Thyroid gland (tissue), 4 donors: ENCODE measurements around the gene IP6K3. TPM values are rescaled to one million over a fixed set of nuclear protein-coding genes. Genes with fewer than 3 reads are reported as not detected.

Experiments used
- DNase-seq, 2 donors: peaks; one replicate each; pipeline ENCODE4 v3.0.0-alpha.2; 2019
- H3K27ac ChIP-seq, 3 donors: fragments of 200-600 bp; sonication (generic); 1 replicate in 2 of 3; 2 replicates in 1 of 3; pipeline ENCODE4 v1.5.1; 2016 to 2019; ENCODE audit warnings: mild to moderate bottlenecking in 1 of 3, moderate library complexity in 1 of 3
- H3K27me3 ChIP-seq: fragments of 200-600 bp; sonication (generic); one replicate; pipeline ENCODE4 v1.5.1; 2019
- H3K36me3 ChIP-seq, 2 donors: fragments of 200-600 bp; sonication (generic); one replicate each; pipeline ENCODE4 v1.5.1; 2016 to 2019
- H3K4me1 ChIP-seq, 2 donors: fragments of 200-600 bp; sonication (generic); one replicate each; pipeline ENCODE4 v1.5.1; 2017 to 2019
- H3K4me3 ChIP-seq, 3 donors: fragments of 200-600 bp; sonication (generic); replicated peaks in 1 of 3; 1 replicate in 2 of 3; 2 replicates in 1 of 3; pipeline ENCODE4 v1.5.1; 2016; ENCODE audit warnings: mild to moderate bottlenecking in 1 of 3
- H3K9me3 ChIP-seq: fragments of 200-600 bp; sonication (generic); one replicate; pipeline ENCODE4 v1.5.1; 2017
- POLR2A ChIP-seq, 2 donors: fragments of 450-650 bp; IDR thresholded peaks; one replicate each; pipeline ENCODE4 v1.6.1; 2017; ENCODE audit warnings: antibody characterized with exemption in 2 of 2, mild to moderate bottlenecking in 2 of 2, moderate library complexity in 1 of 2
- WGBS, 2 donors: methylation state at CpG; one replicate each; pipeline ENCODE4 v1.1.5; 2017; 5-methylcytosine and 5-hydroxymethylcytosine counted together
- intact Hi-C: fragments of 100-400 bp; cut with DNase I; formaldehyde crosslinking; loops from one replicate; pipeline ENCODE4 v1.15.1; 2023
- total RNA-seq, 4 donors: library from RNA; depleted of rRNA; stranded (reverse); fragments of >200 nt; gene quantifications; one replicate each; pipeline ENCODE4 v1.2.3, GENCODE V29; 2016
- TF ChIP-seq, protein P1 (sequence below), 6 experiments: fragments of 200-600 bp in 3 of 6; fragments of 450-650 bp in 3 of 6; sonication (generic) in 3 of 6; IDR thresholded peaks; one replicate each; pipeline ENCODE4 v1.5.1; 2016 to 2019; ENCODE audit warnings: antibody characterized with exemption in 6 of 6, mild to moderate bottlenecking in 2 of 6, inconsistent platforms in 1 of 6, moderate library complexity in 1 of 6

The IP6K3 gene
- total RNA-seq, 4 donors from 2014 or later: 7.9 to 20.5 (median 17.1) TPM

DNA sequence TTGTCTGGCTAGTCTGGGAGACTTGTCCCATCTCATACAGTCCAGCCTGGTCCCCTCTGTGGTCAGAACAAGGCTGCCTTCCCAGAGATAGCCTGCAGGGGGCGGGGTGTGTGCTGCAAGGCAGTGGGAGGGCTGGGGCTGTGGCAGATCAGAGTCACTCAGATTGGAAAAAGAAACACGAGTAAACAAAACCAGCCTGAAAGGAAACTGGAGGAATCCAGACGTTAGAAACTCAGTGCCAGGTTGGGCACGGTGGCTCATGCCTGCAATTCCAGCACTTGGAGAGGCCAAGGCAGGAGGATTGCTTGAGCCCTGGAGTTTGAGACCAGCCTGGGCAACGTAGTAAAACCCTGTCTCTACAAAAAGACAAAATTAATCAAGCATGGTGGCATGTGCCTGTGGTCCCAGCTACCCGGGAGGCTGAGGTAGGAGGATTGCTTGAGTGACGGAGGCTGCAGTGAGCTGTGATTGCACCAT lies 22.0 kb upstream of the IP6K3 start:
- WGBS, 2 donors: 27 to 38% methylated on average over 7 of the region's 7 CpGs
- Histone ChIP-seq H3K27ac (peak overlapping the region; percentile 33 to 93 (median 81)), H3K4me1 (peaks cover 26 to 42% of the 10 kb centered on the region in 2 donors), H3K4me3 (no peak overlapping the region), H3K27me3 (no peaks in the 10 kb centered on the region), H3K9me3 (no peaks in the 10 kb centered on the region), H3K36me3 (peaks cover 12 to 16% of the 10 kb centered on the region in 2 donors)
- DNase-seq: peak; percentile 80 to 86
- TF ChIP-seq, protein P1, sequence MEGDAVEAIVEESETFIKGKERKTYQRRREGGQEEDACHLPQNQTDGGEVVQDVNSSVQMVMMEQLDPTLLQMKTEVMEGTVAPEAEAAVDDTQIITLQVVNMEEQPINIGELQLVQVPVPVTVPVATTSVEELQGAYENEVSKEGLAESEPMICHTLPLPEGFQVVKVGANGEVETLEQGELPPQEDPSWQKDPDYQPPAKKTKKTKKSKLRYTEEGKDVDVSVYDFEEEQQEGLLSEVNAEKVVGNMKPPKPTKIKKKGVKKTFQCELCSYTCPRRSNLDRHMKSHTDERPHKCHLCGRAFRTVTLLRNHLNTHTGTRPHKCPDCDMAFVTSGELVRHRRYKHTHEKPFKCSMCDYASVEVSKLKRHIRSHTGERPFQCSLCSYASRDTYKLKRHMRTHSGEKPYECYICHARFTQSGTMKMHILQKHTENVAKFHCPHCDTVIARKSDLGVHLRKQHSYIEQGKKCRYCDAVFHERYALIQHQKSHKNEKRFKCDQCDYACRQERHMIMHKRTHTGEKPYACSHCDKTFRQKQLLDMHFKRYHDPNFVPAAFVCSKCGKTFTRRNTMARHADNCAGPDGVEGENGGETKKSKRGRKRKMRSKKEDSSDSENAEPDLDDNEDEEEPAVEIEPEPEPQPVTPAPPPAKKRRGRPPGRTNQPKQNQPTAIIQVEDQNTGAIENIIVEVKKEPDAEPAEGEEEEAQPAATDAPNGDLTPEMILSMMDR (IDR thresholded peaks at IDR 0.05): peak in 5 of 6 experiments; percentile 36 to 78 (median 63)
- TF ChIP-seq POLR2A (IDR thresholded peaks at IDR 0.05): no peak
- intact Hi-C loops: loop anchor here (2.0 to 10.0 kb wide), 2 partner anchors 184 to 386 kb away; partner anchors contain the start of gene BAK1

- 78 to 85% methylated on average over 11 of the region's 11 CpGs for WGBS, 2 donors
- TF ChIP-seq POLR2A (IDR thresholded peaks at IDR 0.05): no peak
- TF ChIP-seq, protein P1 (IDR thresholded peaks at IDR 0.05): no peak
- DNase-seq: no peak
- H3K27ac ChIP-seq: no peak overlapping the region
- no peaks in the 10 kb centered on the region for H3K27me3 ChIP-seq
- H3K9me3 ChIP-seq: no peaks in the 10 kb centered on the region
- H3K36me3 ChIP-seq: peaks cover 0 to 2% of the 10 kb centered on the region in 2 donors
- intact Hi-C loops: loop anchor here (10.0 kb wide), 1 partner anchor 182 kb away; the partner anchor contains the start of gene BAK1
- peaks cover 27 to 44% of the 10 kb centered on the region in 2 donors for H3K4me1 ChIP-seq
- H3K4me3 ChIP-seq: no peak overlapping the region
These were observed 20.5 kb upstream of the IP6K3 start for GRCh38 chr6:33766921-33767907.

- H3K36me3 ChIP-seq: no peaks in the 10 kb centered on the region
- intact Hi-C loops: loop anchor here (10.0 kb wide), 1 partner anchor 181 kb away; the partner anchor contains the start of gene BAK1
- no peak overlapping the region for H3K27ac ChIP-seq
- H3K27me3 ChIP-seq: no peaks in the 10 kb centered on the region
- peaks cover 24 to 44% of the 10 kb centered on the region in 2 donors for H3K4me1 ChIP-seq
- no peak for DNase-seq
- H3K9me3 ChIP-seq: no peaks in the 10 kb centered on the region
- no peak overlapping the region for H3K4me3 ChIP-seq
- no peak for TF ChIP-seq POLR2A (IDR thresholded peaks at IDR 0.05)
- TF ChIP-seq, protein P1 (IDR thresholded peaks at IDR 0.05): no peak
- WGBS, 2 donors: 97 to 98% methylated on average over 9 of the region's 9 CpGs
These were observed 18.7 kb upstream of the IP6K3 start for GRCh38 chr6:33765368-33765767.

GRCh38 chr6:33764036-33764435 lies 17.3 kb upstream of the IP6K3 start:
- Histone ChIP-seq H3K36me3 (no peaks in the 10 kb centered on the region), H3K27me3 (no peaks in the 10 kb centered on the region), H3K9me3 (no peaks in the 10 kb centered on the region), H3K4me3 (no peak overlapping the region), H3K4me1 (peaks cover 22 to 42% of the 10 kb centered on the region in 2 donors), H3K27ac (no peak overlapping the region)
- intact Hi-C loops: loop anchor here (10.0 kb wide), 1 partner anchor 179 kb away; the partner anchor contains the start of gene BAK1
- no peak for TF ChIP-seq POLR2A (IDR thresholded peaks at IDR 0.05)
- TF ChIP-seq, protein P1 (IDR thresholded peaks at IDR 0.05): no peak
- no peak for DNase-seq
- WGBS, 2 donors: 77 to 84% methylated on average over 2 of the region's 2 CpGs
